Pulmonary artery endothelial cell (primary cell): ENCODE results near the gene WWTR1. TPM values are rescaled to one million over a fixed set of nuclear protein-coding genes. Genes with fewer than 3 reads are reported as not detected.

Source experiments
- DNase-seq: peaks from one replicate; pipeline ENCODE4 v3.0.0-alpha.2; 2011; ENCODE audit warnings: low read depth, low spot score
- total RNA-seq: library from RNA; depleted of rRNA; stranded (reverse); fragments of >200 nt; gene quantifications from 2 replicates; pipeline ENCODE4 v1.2.3, GENCODE V29; 2014

The WWTR1 gene
- total RNA-seq, 1 donor from 2014 or later, result 117 TPM

- DNase-seq, result no peak
Observed at GRCh38 chr3:149497966-149498670, 159.7 kb downstream of the WWTR1 start.

GRCh38 chr3:149496891-149497290 lies 160.9 kb downstream of the WWTR1 start:
- no peak for DNase-seq

- DNase-seq, result no peak
Observed at GRCh38 chr3:149495581-149496125, 162.2 kb downstream of the WWTR1 start.

- no peak for DNase-seq
Observed at GRCh38 chr3:149494759-149495580, 162.9 kb downstream of the WWTR1 start.

- DNase-seq, result no peak
Observed at GRCh38 chr3:149494022-149494758, 163.6 kb downstream of the WWTR1 start.

GRCh38 chr3:149493315-149494021 lies 164.4 kb downstream of the WWTR1 start:
- no peak for DNase-seq

GRCh38 chr3:149490260-149490971 lies 167.4 kb downstream of the WWTR1 start:
- no peak for DNase-seq

GRCh38 chr3:149489060-149489690 lies 168.7 kb downstream of the WWTR1 start:
- no peak for DNase-seq

GRCh38 chr3:149487598-149488197 lies 170.1 kb downstream of the WWTR1 start:
- DNase-seq, result no peak

GRCh38 chr3:149486726-149487125 lies 171.1 kb downstream of the WWTR1 start:
- DNase-seq, result no peak

GRCh38 chr3:149481491-149481890 lies 176.3 kb downstream of the WWTR1 start:
- no peak for DNase-seq

GRCh38 chr3:149481056-149481455 lies 176.8 kb downstream of the WWTR1 start:
- no peak for DNase-seq

GRCh38 chr3:149480326-149481017 lies 177.4 kb downstream of the WWTR1 start:
- DNase-seq, result peak; percentile 77

GRCh38 chr3:149479621-149480325 lies 178.1 kb downstream of the WWTR1 start:
- peak; percentile 50 for DNase-seq

- no peak for DNase-seq
Observed at GRCh38 chr3:149476225-149476624, 181.6 kb downstream of the WWTR1 start.

- DNase-seq, result no peak
Observed at GRCh38 chr3:149475451-149476060, 182.3 kb downstream of the WWTR1 start.

GRCh38 chr3:149474250-149474817 lies 183.5 kb downstream of the WWTR1 start, which contains the start of gene TM4SF4:
Gene TM4SF4 (plus strand): TSS chr3:149474697. CDS start chr3:149474878, 181 bp downstream.
- no peak for DNase-seq
